Stomach (tissue), 9 donors: ENCODE data around the gene ANKRD12. TPM values are rescaled to one million over a fixed set of nuclear protein-coding genes. Genes with fewer than 3 reads are reported as not detected.

Experiments used
- DNase-seq, 2 donors: peaks; one replicate each; pipeline versions ENCODE4 v3.0.0 to v3.0.0-alpha.2; 2013 to 2019
- H3K27ac ChIP-seq, 5 donors: fragments of 200-600 bp in 4 of 5; sonication (generic) in 4 of 5; one replicate each; pipeline ENCODE4 v1.5.1; 2013 to 2019; ENCODE audit warnings: mild to moderate bottlenecking in 1 of 5, moderate library complexity in 1 of 5
- H3K27me3 ChIP-seq, 3 donors: fragments of 200-600 bp; sonication (generic); one replicate each; pipeline ENCODE4 v1.5.1; 2017 to 2019; ENCODE audit warnings: mixed run types in 1 of 3
- H3K36me3 ChIP-seq, 4 donors: fragments of 200-600 bp; sonication (generic); 1 replicate in 3 of 4; 2 replicates in 1 of 4; pipeline ENCODE4 v1.5.1; 2016 to 2019
- H3K4me1 ChIP-seq, 4 donors: fragments of 200-600 bp; sonication (generic); one replicate each; pipeline ENCODE4 v1.5.1; 2016 to 2019
- H3K4me3 ChIP-seq, 4 donors: fragments of 200-600 bp; sonication (generic) in 3 of 4; one replicate each; pipeline ENCODE4 v1.5.1; 2016 to 2019; ENCODE audit warnings: mild to moderate bottlenecking in 1 of 4
- H3K9me3 ChIP-seq, 4 donors: fragments of 200-600 bp; sonication (generic); one replicate each; pipeline ENCODE4 v1.5.1; 2016 to 2019
- CTCF ChIP-seq, 7 experiments: fragments of 450-650 bp in 4 of 7; fragments of 200-600 bp in 3 of 7; sonication (generic) in 3 of 7; IDR thresholded peaks; one replicate each; pipeline ENCODE4 v1.5.1; 2016 to 2019; ENCODE audit warnings: antibody characterized with exemption in 7 of 7, control low read depth in 2 of 7, mild to moderate bottlenecking in 1 of 7
- EP300 ChIP-seq: sonication (generic); formaldehyde crosslinking; IDR thresholded peaks from one replicate; pipeline ENCODE4 v1.6.1; 2017; ENCODE audit warnings: antibody characterized with exemption
- POLR2A ChIP-seq, 4 donors: fragments of 450-650 bp; IDR thresholded peaks; one replicate each; pipeline ENCODE4 v1.6.1; 2016; ENCODE audit warnings: antibody characterized with exemption in 4 of 4, control low read depth in 2 of 4, mild to moderate bottlenecking in 1 of 4, moderate library complexity in 1 of 4
- POLR2AphosphoS5 ChIP-seq, 3 donors: sonication (generic); formaldehyde crosslinking; IDR thresholded peaks; one replicate each; pipeline ENCODE4 v1.6.1; 2016; ENCODE audit warnings: antibody characterized with exemption in 3 of 3
- WGBS, 5 donors: extraction: QIAGEN DNeasy Blood & Tissue Kit in 3 of 5; methylation state at CpG; one replicate each; pipeline versions ENCODE4 v1.1.5 to v1.1.7; 2013 to 2018; 5-methylcytosine and 5-hydroxymethylcytosine counted together
- intact Hi-C: fragments of 100-400 bp; cut with DNase I; formaldehyde crosslinking; loops from one replicate; pipeline ENCODE4 v1.15.1; 2023; ENCODE audit warnings: low total_unique reads
- polyA plus RNA-seq, 3 donors: library from polyadenylated mRNA; stranded (reverse); fragments of 200-250 nt; gene quantifications; one replicate each; pipeline ENCODE4 v1.2.3, GENCODE V29; 2013
- total RNA-seq, 5 donors: library from RNA; depleted of rRNA; stranded (reverse); fragments of >200 nt; gene quantifications; one replicate each; pipeline versions ENCODE4 v1.1.0 to v1.2.3, GENCODE V29; 2014 to 2016
- donor health status: healthy with polysubstance abuse.
- donor health status: Bipolar disorder and iron deficiency.
- donor health status: healthy.

The ANKRD12 gene
- total and polyA plus RNA-seq, 8 donors, result 10.0 to 85.5 (median 46.0) TPM

DNA sequence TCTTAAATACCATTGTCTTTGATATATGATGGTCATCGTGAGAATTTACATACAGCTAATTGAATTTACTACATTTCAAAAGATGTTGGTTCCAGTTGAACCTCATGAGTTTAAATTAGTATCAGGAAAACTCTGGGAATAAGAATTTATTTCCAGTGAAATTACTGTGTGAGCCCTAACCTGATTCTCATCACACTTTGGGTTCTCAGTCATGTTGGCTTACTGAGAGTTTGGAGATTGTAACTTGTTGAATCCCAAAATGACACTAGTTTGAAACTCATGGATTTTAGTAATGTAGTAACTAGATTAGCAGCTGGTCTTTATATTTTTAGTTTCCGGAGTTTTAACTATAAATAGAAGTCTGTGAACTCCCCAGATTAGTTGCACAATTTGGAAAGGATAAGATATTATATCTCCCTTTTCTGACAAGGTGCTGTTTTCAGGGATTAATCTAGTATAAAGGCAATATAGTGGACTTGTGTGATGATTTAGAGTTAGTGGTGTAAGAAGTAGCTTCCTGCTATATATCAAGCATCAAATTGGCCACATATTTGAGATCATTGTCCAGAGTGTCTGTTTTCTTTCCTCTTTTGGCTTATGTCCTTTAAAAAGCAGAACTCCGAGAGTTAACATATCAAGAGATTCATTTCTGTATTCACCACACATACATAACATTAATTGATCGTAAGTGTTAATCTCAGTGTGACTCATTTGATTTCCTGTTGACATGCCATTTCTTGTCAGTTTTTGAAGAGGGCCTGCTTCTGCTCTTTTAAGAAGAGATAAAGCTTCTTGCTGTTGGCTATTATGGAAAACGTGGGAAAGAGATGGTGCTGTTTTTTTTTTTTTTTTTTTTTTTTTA is 18.4 kb upstream of the ANKRD12 start:
- no peak overlapping the region for H3K4me3 ChIP-seq
- peak overlapping the region in 4 of 5 donors; percentile 81 to 94 (median 86) for H3K27ac ChIP-seq
- 25 to 34% (median 30%) methylated on average over 5 of the region's 5 CpGs for WGBS, 5 donors
- peaks cover 31 to 97% (median 69%) of the 10 kb centered on the region in 4 donors for H3K4me1 ChIP-seq
- no peaks in the 10 kb centered on the region for H3K9me3 ChIP-seq
- no peak for DNase-seq
- no peaks in the 10 kb centered on the region for H3K27me3 ChIP-seq
- intact Hi-C loops, result no loop called here
- TF ChIP-seq POLR2A (IDR thresholded peaks at IDR 0.05) (no peak), POLR2AphosphoS5 (IDR thresholded peaks at IDR 0.05) (peak in 1 of 3 donors; percentile 9)
- peaks cover 0 to 34% (median 27%) of the 10 kb centered on the region in 4 donors for H3K36me3 ChIP-seq

DNA sequence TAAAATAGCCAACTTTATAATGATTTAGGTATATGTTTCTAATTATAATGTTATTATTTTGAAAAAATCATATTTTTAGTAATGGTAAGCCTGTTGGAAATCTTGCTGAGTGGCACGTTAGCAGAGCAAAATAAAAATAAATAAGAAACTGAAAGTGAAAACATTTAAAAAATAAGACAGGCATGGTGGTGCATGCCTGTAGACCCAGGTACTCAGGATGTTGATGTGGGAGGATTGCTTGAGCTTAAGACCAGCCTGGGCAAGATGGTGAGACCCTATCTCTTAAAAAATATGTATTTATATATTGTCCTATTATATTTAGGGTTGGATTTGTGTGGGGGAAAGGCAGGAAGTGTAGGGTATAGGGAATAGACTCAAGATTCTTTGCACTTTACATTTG is 15.8 kb upstream of the ANKRD12 start:
- H3K36me3 ChIP-seq, result peaks cover 0 to 56% (median 46%) of the 10 kb centered on the region in 4 donors
- H3K4me1 ChIP-seq, result peaks cover 19 to 83% (median 52%) of the 10 kb centered on the region in 4 donors
- DNase-seq, result no peak
- H3K9me3 ChIP-seq, result no peaks in the 10 kb centered on the region
- 10 to 16% (median 14%) methylated on average over 1 of the region's 1 CpG for WGBS, 5 donors
- TF ChIP-seq CTCF (IDR thresholded peaks at IDR 0.05) (no peak), POLR2A (IDR thresholded peaks at IDR 0.05) (no peak), POLR2AphosphoS5 (IDR thresholded peaks at IDR 0.05) (no peak), EP300 (no peak)
- peak overlapping the region in 3 of 5 donors; percentile 15 to 94 (median 29) for H3K27ac ChIP-seq
- H3K27me3 ChIP-seq, result no peaks in the 10 kb centered on the region
- intact Hi-C loops, result no loop called here
- no peak overlapping the region for H3K4me3 ChIP-seq

DNA sequence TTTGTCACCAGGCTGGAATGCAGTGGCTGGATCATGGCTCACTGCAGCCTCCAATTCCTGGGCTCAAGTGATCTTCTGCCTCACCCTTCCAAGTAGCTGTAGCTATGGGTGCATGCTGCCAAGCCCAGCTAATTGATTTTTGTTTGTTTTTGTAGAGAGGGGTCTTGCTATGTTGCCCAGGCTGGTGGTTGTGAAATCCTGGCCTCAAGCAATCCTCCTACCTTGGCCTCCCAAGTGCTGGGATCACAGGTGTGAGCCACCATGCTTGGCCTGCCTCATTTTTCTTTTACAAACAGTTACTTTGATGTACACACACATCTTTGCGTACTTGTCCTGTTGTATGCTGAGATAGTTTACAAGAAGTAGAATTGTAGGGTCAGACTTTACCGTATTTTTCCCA is 13.1 kb upstream of the ANKRD12 start:
- intact Hi-C loops, result no loop called here
- Histone ChIP-seq H3K27ac (no peak overlapping the region), H3K4me1 (peaks cover 0 to 69% (median 28%) of the 10 kb centered on the region in 4 donors), H3K36me3 (peaks cover 19 to 83% (median 73%) of the 10 kb centered on the region in 4 donors), H3K9me3 (no peaks in the 10 kb centered on the region), H3K4me3 (no peak overlapping the region), H3K27me3 (no peaks in the 10 kb centered on the region)
- 81 to 94% (median 90%) methylated on average over 2 of the region's 2 CpGs for WGBS, 5 donors
- TF ChIP-seq CTCF (IDR thresholded peaks at IDR 0.05), result no peak
- no peak for TF ChIP-seq EP300
- TF ChIP-seq POLR2A (IDR thresholded peaks at IDR 0.05), result no peak
- no peak for TF ChIP-seq POLR2AphosphoS5 (IDR thresholded peaks at IDR 0.05)
- no peak for DNase-seq

DNA sequence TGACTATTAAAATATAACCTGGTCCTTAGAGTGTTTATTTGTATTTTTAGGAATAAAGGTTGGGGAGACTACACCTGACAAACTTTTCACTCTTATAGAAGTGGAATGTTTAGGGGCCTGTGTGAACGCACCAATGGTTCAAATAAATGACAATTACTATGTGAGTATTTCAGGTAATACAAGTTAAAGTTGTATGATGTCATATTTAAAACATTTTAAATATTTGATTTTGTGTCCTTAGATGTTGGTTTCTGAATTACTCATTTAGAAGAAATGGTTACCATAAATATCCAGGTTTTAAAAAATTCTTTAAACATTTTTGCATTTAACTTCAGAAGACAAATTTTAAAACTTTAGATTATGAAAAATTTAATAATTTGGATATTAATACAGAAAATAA is 11.8 kb upstream of the ANKRD12 start:
- no peak overlapping the region for H3K27ac ChIP-seq
- no peaks in the 10 kb centered on the region for H3K27me3 ChIP-seq
- no peak for DNase-seq
- WGBS, 5 donors, result 87 to 97% (median 92%) methylated on average over 1 of the region's 1 CpG
- peaks cover 28 to 88% (median 79%) of the 10 kb centered on the region in 4 donors for H3K36me3 ChIP-seq
- TF ChIP-seq CTCF (IDR thresholded peaks at IDR 0.05) (no peak), EP300 (no peak), POLR2AphosphoS5 (IDR thresholded peaks at IDR 0.05) (no peak), POLR2A (IDR thresholded peaks at IDR 0.05) (no peak)
- no peaks in the 10 kb centered on the region for H3K9me3 ChIP-seq
- no peak overlapping the region for H3K4me3 ChIP-seq
- H3K4me1 ChIP-seq, result peaks cover 0 to 70% (median 28%) of the 10 kb centered on the region in 4 donors
- intact Hi-C loops, result no loop called here
